DMS53 (cell line): ENCODE results near the gene RNF138.
"Not testable (repeated sequence)": the region's sequence is repeated elsewhere in the genome, so short reads cannot be mapped to it uniquely, and the experiment has no call there.

Experiments used
- DNase-seq: peaks from one replicate; lab custom pipeline; 2025; lab: John Stamatoyannopoulos, UW

The RNF138 gene

GRCh38 chr18:32175265-32175664 is 83.6 kb downstream of the RNF138 start:
- peak; percentile 4 for DNase-seq

- not testable (repeated sequence) for DNase-seq
Measured at GRCh38 chr18:32176745-32177144, 85.1 kb downstream of the RNF138 start.

DNA sequence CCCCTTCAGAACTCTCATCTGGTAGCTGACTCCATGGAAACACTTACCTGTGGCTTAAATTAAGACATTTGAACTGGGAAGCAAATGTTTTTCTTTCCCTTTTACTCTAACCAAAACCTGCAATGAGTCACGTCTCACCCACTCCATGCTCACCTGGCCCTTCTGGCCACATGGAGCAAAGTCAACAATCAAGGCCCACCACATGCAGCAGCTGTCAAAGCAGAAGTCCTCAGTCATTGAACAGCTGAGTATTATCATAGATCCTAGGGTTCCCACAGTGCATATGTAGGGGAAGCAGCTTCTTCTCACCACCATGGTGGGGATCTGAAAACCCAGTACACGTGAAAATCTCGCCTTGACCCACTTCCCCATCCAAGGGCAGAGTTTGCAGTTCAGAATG is 85.9 kb downstream of the RNF138 start:
- DNase-seq: peak; percentile 95
